ENCODE measurements around the gene MPIG6B.

The MPIG6B gene

DNA sequence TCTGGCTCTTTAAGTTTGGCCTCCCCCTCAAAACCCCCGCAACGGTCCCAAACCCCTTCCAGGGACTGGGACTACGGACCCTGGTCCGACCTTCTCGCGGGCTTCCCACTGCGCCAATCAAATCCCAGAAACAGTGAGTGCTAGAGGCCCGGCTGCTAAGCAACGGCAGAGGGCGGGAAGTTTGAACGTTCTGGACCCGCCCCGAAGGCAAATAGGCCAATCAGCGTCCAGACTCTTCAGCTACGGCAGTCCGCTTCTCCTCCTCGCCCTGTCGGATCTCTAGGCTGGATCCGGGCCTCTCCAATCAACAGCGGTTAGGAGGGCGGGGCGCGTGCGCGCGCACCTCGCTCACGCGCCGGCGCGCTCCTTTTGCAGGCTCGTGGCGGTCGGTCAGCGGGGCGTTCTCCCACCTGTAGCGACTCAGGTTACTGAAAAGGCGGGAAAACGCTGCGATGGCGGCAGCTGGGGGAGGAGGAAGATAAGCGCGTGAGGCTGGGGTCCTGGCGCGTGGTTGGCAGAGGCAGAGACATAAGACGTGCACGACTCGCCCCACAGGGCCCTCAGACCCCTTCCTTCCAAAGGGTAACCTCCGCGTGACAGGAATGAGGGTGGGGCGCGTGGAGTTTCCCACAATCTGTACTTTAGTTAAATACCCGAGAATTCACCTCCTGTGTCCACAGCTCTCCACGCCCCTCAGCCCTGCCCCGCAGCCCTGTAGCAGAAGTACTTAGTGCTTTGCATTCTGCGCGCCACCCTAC lies 16.6 kb downstream of the MPIG6B start, which contains the start of gene MSH5:
MSH5 (plus strand) TSS at position 367 of the 758 bp plus-strand sequence. CDS start 462 bp downstream, outside the sequence.
- peak; percentile 100 for DNase-seq

DNA sequence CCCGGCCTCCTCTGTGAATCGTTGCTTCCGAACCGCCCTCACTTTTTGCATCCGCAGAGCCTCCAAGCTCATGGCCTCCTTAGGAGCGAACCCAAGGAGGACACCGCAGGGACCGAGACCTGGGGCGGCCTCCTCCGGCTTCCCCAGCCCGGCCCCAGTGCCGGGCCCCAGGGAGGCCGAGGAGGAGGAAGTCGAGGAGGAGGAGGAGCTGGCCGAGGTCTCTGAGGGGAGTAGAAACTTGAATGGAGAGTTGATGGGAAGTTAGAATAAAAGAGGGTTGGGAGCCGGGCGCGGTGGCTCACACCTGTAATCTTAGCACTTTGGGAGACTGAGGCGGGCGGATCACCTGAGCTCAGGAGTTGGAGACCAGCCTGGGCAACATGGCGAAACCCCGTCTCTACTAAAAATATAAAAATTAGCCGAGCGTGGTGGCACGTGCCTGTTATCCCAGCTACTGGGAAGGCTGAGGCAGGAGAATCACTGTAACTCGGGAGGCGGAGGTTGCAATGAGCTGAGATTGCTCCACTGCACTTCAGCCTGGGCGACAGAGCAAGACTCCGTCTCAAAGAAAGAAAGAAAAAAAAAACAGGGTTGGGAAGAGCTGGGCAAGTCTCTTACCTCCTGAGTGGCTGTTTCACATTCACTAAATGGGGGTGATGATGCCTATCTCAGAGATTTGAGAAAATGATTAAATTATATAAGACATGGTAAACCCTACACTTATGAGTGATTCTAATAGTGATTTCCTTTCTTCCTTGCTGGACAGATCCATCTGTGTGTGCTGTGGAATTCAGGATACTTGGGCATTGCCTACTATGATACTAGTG lies 17.4 kb downstream of the MPIG6B start:
- DNase-seq = peak; percentile 61

DNA sequence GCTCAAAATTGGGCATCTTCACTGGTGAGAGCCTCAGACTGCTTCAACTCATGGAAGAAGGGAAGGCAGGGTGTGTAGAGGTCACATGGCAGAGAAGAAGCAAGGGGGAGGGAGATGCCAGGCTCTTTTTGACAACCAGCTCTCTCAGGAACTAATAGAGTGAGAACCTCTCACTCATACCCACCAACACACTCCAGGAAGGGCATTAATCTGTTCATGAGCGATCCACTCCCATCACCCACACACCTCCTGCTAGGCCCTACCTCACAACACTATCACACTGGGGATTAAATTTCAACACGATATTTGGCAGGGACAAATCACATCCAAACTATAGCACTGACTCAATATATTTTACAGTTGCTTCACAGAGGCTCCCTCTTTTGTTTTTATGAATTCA lies 18.6 kb downstream of the MPIG6B start:
- DNase-seq = no peak

DNA sequence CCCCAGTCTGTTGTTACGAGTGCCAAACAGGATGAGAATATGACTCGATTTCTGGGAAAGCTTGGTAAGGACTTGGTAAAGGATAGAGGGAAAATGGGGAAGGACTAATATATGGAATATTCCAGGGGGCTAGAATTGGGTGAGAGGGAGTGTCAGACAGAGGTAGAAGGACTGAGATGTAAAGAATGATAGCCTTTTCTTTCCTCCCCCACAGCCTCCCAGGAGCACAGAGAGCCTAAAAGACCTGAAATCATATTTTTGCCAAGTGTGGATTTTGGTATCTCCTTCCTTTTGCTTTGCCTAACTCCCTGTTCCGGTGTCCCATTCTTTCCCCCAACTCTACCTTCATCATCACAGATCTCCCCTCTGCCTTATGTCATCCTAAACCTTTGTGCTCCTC lies 19.7 kb downstream of the MPIG6B start:
- DNase-seq = no peak

DNA sequence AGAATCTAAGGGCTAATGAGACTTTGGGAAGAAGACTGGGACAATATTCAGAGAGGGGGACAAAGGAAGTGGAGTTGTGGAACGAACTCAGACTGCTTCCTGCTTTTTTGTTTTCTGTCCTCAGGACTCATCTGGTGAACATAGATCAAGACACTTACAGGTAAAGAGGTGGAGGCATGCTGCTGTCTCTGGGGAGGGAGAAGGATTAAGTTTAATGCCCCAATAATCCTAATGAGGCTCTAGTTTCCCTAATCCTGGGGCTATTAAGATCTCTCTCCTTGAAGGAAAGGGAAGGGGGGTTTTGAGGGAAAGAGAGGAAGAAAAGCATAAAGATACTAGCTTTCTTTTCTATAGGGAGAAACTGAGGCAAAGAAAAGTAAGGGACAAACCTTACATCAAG lies 21.2 kb downstream of the MPIG6B start:
- DNase-seq = no peak

DNA sequence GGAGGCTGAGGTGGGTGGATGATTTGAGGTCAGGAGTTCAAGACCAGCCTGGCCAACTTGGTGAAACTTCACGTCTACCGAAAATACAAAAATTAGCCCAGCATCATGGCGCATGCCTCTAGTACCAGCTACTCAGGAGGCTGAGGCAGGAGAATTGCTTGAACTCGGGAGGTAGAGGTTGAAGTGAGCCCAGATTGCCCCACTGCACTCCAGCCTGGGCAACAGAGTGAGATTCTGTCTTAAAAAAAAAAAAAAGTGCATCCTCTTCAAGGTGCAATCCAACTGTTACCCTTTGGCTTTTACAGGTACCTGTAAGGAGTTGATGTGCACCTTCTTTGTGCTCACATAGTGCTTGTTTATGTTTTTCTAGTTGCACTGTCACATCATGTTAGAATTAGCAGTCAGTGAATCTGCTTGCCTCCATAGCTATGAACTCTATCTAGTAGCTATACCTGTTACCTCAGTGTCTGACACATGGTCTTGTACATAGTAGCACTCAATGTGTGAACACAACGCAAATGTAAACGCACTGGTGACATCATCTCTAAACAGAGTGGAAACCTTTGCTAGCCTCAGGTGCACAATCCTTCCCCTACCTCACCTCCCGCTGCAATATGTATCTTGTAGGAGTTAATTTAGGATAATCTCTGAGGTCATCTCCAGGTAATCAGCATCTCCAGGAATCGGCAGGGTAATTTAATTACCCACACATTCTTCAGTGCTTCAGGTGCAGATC lies 26.3 kb downstream of the MPIG6B start:
- DNase-seq = no peak

DNA sequence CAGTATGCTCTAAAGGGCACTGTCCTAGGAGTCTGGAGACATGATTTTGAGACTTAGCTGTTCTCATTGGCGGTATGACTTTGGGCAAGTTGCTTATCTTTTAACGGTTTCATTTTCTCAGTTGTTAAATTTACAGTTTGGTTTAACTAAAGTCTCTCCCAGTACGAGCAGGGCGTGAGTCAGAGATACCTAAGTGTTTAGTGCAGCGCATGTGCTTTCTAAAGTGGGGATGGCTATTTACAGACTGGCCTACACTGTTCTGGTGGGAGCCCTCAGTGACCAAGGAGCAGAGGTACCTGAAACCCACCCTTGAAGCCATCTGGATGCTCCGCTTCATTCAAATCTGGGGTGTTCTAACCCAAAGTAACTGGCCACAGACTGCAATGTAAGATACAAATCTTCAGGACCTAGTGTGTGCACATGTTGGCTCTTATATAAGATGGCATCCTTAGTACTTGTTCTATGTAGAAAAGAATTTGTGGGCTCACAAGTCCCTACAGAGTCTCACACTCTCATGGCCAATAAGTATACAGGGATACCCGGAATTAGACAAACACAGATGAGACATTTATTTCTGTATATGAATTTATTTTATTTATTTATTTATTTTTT lies 27.3 kb downstream of the MPIG6B start:
- no peak for DNase-seq

DNA sequence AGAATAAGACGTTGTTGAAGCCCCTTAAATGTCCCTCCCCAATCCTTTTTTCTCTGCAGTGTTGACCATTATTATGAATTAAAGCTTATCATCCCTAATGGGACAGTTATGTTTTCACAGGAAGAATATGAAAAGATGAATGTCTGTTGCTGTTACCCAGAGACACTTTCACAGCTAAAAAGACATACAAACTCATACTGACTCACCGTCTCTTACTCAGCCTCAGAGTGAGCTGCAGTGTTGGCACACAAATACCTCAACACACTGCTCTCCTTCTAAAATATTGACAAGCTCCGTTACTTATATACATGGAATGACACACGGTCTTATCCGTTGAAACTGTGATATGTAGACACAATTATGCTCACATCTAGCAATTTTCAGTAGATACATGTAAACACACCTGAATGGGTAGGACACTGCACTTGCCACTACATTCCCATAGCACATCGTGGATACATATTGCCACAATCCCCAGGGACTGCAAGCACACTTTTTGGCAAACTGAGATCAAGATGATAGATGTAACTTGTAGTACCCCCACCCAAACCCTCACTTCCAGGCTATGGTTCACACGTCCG lies 29.7 kb downstream of the MPIG6B start:
- DNase-seq = no peak

DNA sequence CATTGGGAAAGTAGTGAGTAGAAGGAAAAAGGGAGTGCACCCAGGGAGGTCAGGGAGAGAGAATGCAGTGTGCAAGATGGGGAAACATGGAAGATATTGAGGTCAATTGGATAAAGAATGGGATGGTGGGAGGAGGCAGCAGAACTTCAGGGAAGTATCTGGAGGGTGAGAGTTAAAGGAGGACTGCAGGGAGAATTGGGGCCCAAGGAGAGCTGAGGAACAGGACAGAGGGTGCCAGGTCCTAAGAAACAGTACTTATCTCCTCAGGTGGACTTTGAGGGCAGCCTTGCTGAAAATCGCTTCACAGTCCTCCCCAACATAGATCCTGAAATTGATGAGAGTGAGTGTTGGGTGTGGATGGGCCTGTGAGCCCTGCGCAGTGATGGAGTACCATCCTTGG lies 35.1 kb downstream of the MPIG6B start:
- DNase-seq = no peak

DNA sequence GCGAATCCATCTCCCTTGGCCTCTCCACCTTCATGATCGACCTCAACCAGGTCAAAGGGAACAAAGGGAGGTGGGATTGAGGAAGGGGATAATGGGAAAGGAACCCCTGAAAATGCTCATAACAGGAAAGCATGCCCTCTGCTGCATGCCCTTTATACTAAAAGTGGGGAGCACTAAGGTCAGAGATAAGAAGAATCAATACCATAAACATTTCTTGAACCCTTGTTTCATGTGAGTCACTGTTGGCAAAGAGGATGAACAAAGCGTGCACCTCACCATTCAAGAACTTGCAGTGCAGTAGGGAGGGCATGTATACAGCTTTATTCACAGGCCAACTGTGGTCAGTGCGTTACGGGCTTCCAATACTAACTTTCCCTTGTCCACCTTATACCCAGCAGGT lies 37.6 kb downstream of the MPIG6B start:
- DNase-seq = no peak

DNA sequence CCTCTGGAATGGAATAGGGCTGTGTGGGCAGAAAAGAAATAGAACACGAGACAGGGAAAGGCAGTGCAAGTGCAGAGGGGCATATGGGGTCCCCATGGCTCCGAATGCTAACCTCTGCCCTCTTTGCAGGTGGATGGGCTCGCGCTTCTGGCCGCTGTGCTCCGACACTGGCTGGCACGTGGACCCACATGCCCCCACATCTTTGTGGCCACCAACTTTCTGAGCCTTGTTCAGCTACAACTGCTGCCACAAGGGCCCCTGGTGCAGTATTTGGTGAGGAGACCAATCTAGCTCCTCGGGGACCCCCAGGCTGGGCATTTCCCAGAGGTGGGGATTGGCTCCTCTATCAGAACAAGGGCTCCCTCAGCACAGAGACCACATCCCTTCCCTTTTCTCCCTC lies 38.2 kb downstream of the MPIG6B start:
- DNase-seq = no peak

DNA sequence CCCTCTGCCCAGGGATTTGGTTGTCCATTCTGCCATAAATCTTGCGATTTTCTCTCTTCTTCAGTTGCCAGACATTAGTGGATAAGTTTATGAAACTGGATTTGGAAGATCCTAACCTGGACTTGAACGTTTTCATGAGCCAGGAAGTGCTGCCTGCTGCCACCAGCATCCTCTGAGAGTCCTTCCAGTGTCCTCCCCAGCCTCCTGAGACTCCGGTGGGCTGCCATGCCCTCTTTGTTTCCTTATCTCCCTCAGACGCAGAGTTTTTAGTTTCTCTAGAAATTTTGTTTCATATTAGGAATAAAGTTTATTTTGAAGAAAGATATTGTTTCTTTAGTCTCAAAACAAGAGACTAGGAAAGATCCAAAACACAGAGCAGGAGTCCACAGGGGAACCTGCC lies 39.2 kb downstream of the MPIG6B start, which contains the start of gene SAPCD1:
SAPCD1 (plus strand) TSS at position 301 of the 400 bp plus-strand sequence. CDS start 399 bp downstream, outside the sequence.
- DNase-seq = no peak

DNA sequence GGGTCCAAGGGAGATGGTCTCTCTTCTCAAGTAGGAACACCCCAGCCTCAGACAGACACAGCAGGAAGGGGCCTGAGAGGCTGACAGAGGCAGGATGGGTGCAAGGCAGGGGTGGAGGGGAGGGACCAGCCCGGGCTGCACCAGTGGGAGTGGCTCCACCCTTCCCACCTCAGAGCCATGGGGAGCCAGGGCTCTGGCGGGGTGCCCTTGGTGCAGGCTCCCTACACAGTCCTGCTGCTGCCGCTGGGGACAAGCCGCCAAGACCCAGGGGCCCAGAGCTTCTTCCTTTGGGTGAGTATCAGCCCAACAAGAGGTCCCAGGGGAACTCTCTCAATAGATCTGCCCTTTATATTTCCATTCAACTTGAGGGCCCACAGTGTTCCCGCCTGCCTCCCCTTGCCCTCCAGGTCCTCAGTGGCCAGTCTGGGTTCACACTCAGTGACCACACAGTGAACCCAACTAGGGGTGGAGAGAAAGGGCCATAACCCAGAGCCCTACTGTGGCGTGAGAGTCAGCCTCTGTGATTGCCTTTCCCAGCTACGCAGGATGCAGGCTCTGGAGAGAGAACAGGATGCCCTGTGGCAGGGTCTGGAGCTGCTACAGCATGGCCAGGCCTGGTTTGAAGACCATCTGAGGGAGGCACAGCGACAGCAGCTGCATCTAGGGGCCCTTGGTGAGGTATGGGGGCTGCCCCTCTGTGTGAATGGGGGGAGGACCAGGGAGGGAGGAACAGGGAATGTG lies 39.9 kb downstream of the MPIG6B start:
- no peak for DNase-seq

DNA sequence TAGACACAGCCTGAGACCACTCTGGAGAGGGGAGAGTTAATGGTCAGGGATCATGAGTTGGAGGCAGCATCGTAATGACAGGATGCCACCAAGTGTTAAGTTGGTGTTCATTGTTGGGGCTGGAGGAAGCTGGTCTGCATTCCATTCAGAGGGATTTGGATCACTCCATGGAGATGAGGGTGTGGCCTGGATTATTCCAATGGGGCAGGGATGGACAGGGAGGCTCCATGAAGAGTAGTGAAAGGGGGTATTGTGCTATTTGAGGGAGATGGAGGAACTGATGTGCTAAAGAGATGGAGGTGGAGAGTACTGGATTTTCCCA lies 40.4 kb downstream of the MPIG6B start:
- no peak for DNase-seq

DNA sequence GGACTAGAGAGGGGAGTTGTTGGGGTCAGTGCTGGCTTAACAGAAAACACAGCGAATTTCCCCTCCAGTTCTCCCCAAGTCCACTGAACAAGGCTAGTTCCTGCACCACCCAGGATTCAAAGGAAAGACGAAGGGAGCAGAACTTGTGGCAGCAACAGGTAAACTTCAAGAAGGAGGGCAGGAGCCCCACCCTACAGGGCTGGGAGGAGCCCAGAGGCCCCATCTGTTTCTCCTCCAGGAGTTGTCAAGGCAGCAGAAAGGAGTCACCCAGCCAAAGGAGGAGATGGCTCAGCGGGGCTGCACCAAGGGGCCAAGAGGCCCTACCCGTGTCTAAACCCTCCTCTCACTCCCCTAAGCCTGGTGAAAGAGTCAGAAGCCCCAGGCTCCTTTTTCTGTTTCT lies 41.0 kb downstream of the MPIG6B start:
- no peak for DNase-seq

DNA sequence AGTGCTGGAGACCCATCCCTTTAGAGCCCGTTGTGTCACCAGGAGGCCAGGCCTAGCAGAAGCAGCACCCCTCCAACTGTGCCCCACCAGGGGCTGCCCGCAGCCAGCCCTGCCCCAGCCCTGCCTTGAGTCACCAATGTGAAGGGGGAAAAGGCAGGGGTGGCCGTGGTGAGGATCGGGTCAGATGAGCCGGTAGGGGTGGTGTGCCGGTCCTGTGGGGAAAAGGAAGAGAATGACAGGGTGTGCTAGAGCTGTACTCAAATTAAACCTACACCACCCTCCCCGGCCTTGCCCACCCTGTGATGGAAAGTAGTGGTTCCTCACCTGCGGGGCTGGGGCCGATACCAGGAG lies 42.4 kb downstream of the MPIG6B start:
- no peak for DNase-seq

DNA sequence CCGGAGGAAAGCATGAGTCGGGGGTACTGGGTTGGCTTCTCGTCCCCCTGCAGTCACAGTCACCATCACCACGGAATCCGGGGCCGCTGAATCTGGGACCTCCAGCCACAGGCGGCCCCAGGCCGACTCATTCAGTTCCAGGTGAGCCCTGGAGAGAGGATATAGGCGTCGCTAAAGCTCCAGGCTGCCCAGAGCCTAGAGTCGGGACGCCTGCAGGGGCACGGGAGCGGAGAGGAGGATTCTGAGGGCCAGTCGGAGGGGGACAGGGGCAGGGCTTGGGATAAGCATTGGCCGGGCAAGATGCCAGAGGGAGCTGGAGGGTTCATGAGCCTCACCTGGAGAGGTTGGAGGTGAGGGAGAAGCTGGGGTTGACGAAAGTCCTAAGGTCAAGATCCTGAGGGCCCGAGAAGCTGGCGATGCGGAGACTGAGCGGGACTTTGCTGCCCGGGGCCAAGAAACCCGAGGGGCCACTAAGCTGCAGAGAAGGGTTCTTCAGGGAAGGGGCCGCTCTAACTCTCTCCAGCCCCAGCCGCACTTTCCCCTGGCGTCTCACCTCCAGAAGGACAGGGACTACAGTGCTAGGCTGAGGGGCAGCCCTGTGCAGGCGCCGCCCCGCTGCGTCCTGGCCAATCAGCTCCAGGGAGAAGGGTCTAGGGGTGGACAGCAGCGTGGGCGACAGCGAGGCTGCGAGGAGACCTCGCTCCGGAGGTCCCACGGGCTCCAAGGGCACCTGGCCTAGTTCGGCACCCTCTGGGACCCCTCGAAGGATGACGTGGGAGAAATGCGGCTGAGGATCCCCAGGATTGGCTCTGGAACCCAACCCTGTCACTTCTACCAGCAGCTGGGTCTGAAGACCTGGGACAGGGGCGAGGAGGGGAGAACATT lies 43.0 kb downstream of the MPIG6B start:
- no peak for DNase-seq

DNA sequence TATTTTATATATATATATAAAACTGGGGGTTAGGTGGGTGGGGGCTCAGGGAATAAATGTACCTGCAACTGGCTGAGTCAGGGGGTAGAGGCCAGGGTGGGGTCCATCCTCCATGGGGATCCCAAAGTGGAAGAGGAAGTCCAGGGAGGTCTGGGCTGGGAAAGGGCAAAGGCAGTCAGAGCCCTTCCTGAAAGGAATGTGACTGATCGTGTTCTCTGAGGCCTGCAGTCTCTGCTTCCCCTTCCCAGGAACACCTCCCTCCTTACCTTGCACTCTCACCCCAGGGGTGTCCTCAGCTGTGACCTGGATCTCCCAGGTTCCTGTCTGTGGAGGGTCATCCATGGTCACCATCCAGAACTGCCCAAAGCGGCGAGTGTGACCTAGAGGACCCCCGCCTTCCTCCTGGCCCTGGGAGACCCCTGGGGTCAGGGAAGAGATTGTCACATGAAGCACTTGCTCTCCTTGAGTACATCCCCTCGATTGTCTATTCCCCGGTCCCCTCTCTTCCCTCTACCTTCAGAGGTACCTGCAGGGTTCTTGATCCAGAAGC lies 44.0 kb downstream of the MPIG6B start:
- no peak for DNase-seq

DNA sequence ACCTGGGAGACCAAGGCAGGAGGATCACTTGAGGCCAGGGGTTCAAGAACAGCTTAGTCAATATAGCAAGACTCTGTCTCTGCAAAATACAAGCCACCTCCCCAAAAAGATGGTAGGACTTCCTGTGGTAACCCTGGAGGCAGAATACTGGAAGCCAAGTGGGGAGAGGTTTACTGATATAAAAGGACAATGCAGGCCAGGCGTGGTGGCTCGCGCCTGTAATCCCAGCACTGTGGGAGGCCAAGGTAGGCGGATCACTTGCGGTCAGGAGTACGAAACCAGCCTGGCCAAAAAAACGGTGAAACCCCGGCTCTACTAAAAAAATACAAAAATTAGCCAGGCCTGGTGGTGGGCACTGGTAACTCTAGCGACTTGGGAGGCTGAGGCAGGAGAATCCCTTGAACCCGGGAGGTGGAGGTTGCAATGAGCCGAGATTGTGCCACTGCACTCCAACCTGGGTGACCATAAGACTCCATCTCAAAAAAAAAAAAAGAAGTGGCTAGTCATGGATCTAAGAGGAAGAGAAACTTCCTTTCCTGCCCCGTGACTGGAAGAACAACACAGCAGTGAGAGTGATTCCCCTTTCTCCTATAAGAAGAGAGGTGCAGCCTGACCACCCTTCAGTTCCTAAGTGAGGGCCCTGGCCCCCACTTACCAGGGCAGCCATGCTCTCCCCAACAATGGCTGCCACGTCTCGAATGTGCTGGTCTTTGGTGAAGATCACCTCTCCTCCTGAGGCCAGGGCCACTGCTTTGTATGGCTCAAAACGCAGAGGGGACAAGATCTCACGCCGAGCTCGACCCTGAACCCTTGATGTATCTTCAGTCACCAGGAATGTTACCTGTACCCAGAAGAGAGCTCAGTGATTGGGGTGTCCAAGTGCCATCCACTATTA lies 45.4 kb downstream of the MPIG6B start:
- DNase-seq = no peak
